HG02970 (cell line): ENCODE data around the gene SYNPO2.
"Not testable (repeated sequence)": the region's sequence is repeated elsewhere in the genome, so short reads cannot be mapped to it uniquely, and the experiment has no call there.

ENCODE experiments used
- ATAC-seq: cut with Tn5 transposase; IDR thresholded peaks from one replicate; pipeline ENCODE4 v1.9.1; 2021; ENCODE audit warnings: mild to moderate bottlenecking, moderate library complexity, moderate number of reproducible peaks; ENCODE audit not compliant: unreplicated experiment, low FRiP score

SYNPO2 gene

DNA sequence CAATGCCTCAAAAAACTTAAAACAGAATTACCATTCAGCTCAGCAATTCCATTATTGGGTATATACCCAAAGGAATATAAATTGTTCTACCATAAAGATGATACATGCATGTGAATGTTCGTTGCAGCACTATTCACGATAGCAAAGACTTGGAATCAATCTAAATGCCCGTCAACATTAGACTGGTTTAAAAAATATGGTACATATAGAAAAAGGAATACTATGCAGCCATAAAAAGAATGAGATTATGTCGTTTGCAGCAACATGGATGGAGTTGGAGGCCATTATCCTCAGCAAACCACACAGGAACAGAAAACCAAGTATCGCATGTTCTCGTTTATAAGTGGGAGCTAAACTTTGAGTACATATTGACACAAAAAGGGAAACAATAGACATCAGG is 10.9 kb upstream of the SYNPO2 start:
- ATAC-seq, result no peak

DNA sequence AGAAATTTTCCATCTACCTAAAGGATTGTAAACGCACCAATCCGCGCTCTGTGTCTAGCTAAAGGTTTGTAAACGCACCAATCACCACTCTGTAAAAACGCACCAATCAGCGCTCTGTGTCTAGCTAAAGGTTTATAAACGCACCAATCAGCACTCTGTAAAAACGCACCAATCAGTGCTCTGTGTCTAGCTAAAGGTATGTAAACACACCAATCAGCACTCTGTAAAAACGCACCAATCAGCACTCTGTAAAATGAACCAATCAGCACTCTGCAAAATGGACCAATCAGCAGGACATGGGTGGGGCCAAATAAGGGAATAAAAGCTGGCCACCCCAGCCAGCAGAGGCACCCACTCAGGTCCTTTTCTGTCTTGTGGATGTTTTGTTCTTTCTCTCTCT is 10.1 kb upstream of the SYNPO2 start:
- not testable (repeated sequence) for ATAC-seq

DNA sequence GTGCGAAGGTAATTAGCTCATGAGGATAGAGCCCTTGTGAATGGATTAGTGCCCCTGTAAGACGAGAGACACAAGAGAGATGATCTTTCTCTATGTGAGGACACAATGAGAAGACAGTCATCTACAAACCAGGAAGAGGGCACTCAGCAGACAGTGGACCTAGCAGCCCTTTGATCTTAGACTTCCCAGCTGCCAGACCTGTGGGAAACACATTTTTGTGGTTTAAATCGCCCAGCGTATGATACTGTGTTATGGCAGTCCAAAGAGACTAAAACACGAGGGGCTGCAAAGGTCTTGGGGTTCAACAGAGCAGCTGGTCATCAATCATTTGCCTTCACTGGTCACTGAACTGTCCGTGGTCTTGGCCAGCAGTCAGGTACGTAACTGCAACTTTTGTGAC is 9.2 kb upstream of the SYNPO2 start:
- no peak for ATAC-seq

DNA sequence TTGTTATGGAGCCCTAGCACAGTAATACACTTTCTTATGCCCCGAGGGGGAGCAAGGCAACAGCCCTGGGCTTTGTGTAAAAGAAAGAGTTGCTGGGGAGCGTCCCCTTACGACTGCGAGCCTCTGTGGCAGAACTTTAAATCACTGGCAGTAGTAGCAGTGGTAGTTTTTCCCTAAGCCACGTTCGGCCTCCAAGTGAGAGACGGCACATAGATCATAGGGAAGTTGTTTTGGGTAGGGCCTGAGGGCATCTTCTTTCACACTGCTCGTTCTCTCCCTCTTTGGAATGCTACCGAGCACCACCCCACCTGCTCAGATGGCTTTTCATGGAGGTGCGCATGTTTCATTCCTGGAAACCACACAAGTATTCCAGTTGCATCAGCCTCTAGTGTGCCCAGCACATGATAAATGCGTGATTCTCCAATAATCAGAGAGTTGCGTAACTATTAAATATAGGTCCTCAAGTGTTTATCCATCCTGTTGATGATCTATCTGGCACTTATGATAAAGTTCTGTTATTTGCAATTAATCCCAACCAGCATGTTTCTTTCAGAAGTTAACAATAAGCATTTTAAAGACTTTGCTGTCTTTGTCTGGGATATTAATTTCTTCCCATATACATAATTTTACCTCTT is 7.0 kb upstream of the SYNPO2 start:
- no peak for ATAC-seq

DNA sequence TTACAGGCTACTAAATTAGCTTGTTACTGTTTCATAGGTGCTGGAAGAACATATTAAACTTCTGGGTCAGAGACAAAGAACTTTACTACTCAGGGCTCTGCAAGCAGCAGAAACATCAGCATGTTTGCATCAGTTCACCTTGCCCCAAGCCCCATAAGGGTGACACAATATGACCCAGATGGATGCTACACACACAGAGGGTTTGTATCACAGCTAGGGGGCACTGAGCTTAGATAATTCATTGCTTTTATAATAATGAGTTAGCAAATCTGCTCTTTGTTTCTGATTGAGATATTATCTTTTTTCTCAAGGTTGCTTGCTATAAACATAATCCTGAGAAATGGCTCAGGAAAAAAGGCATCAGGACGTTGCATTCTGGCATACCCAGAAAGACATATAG is 4.8 kb upstream of the SYNPO2 start:
- no peak for ATAC-seq

DNA sequence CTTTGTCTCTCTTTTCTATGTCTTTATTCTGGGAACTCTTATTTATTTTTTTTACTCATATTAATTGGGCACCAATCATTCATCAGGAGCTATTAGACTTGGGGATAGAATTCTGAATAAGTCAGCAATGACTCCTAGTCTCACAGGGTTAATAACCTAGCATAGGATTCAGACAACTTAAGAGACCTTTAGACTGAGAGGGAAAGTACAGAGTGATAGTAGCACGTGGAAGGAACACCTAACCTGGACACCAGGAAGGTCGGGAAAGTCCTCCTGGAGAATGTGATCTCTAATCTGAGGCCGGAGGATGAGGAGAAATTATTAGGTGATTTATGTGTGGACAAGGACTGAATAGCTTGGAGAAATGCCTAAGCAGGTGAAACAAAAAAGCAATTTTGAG is 3.9 kb upstream of the SYNPO2 start:
- no peak for ATAC-seq

DNA sequence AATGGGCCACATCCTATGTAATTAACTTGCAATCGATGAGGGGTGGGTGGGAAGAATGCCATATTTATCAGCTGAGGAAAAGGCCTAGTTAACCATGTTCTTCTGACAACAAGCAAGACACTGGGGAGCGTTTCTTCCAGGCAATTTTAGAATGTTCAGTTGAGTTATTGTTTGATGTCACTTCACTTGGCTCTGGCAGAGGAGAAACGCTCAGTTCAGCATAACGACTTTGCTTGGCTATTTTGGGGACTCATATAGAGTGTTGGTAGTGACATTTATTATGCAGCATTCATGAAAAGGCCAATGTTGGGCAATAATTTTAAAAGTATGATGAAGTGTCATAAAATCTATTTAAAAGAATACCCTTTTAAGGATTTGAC is 648 bp downstream of the SYNPO2 start:
- ATAC-seq, result no peak

DNA sequence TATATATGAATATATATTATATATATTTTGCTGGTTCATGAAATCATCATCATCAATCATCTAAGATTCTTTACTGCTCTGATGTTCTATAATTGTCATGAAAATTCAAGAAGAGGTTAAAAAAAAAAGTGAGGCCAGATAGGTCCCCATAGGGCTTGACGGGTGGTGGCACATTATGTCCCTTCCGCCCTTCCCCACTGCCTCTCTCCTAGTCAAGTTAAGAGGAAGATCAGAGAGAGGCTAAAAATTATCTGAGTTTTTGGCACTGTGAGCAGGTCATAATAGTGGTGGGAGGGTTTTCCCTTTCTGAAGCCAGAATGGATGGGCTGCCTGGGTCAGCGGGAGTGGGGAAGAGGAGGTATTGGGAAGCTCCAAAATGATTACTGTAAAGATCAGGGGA is 5.4 kb downstream of the SYNPO2 start:
- ATAC-seq, result no peak

DNA sequence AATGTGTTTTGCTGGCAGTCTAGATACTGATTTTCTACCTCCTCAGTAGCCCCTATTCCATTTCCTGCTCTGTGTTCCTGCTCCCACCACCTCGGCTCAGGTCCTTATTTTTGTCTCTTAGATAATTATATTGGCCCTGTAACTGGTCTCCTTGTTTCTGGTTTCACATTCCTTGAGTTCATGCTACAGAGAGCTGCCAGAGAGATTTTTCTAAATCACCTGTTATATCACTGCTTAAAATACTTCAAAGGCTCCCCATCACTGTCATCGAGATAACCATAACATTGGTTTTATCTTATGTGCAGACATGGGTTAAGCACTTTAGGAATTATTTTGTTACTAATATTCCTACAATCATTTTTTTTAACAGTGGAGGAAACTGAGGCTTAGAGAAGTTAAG is 9.6 kb downstream of the SYNPO2 start:
- no peak for ATAC-seq

DNA sequence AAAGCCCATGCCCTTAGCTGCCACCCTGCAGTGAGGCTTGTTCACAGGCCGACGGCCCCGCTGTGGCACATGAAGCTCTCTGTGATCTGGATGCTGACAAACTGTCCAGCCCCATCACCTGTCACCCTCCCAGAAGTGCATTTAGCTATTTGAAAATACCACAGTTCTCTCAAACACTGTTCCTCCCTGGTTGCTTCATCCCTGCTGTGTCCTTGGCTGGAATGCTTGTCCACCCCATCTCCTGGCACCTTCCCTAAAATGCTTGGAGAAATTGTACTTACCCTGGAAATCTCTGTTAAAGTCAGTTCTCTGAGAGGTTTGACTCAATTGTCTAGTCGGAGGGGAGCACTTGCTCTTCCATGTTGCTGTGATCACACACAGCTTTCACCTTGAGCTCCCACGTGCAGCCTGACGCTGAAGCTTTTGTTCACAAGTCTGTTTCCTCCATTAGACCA is 10.1 kb downstream of the SYNPO2 start:
- no peak for ATAC-seq

DNA sequence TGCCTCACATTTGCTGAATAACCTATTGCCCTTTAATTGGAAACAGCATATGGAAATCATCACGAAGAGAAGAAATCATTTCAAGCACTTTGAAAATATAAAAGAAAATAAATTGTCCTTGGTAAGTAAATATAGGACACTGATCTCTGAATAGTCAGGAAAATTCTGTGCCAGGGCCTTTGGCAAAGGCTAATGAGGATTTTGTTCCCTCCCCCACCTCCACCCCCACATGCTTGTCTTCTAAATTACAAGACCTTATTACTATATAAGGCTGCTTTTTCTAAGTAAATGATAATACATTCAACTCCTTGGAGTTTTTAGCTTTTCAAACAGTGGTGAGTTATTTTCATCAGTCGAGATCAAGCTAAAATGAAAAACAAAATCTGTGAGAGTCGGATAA is 15.8 kb downstream of the SYNPO2 start:
- no peak for ATAC-seq

DNA sequence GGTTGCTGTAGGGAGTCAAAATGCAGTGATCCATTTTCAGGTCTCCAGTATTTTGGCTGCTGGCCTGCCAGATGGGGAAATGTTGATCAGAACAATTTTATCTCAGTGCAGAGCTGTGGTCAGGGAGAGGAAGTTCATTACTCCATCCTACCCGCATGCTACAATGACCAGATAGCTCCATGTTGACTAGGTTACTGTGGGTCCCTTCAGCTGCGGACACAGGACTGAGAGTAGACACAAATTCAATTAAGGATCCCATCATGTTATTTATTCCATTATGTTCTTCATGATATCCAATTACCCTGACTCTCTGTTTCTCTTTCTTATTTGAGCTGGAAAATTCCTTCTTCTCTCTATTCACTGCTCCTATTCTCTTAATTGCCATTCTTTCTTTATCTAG is 16.3 kb downstream of the SYNPO2 start:
- ATAC-seq, result no peak

DNA sequence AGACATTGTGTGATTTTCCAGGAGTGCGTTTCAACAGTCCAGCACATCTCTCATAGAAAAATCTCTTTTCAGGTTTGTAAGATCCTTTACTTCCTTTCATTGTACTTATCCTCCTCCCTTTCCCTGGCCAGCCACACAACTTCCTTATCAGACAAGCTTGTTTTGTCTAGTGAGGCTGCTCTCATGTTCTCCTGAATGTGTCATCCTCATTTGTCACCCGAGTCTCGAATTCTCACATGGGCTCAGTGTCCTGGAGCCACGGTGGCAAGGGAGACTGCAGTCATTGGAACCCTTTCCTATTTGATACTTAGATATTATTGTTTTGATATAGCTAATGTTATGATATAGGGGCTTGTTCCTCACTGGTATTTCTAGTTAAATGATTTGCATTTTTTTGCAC is 16.9 kb downstream of the SYNPO2 start:
- ATAC-seq, result no peak

DNA sequence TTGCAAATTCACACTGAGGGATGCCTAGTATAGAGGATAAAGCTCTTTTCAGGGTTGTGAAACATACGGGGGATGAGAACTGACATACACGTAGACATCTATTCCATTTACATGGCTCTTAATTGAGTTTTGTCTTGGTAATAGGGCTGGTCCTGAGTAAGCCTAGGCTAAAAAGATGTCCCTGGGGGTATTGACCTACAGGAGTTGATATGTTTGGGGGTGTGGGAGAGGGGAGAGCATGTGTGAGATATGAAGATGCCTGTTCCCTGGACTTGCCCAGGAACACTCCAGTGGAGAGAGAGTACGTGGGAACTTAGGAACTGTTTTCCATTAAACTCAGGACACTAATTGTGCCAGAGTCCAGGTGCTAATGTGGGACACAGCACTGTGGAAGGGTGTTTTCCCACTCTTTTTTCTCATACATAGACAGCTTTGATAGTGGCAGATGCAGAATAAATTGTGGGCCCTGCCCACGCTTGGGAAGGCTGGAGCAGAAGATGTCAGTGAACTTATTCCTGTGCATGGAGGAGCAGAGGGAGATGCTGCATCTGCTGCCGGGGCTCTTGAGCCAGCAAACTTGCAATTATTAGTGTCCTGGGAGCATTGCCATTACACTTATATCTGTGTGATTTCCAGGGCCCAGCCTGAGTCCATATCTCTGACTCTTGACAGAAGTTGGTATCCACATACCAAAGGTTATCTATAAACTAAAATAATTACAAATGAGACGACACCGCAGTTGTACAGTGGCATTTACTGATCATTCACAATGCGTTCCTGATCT is 20.7 kb downstream of the SYNPO2 start:
- no peak for ATAC-seq

DNA sequence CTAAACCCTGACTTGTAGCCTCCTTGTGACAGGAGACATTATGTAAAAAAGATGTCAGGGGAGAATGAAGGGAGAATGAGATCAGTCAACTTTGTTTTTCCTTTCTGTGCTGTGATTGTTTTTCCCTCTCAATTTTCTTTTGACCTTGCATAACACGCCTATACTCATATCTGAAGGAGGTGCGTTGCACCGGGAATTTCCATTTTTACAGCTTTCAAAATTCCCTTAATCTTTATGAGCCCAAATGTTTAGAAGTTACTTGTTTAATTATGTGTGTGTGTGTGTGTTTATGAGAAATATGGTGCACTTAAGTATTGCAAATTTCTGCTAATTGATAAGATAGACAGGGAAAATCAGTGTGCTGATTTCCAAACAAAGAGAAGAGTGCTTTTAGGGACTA is 21.6 kb downstream of the SYNPO2 start:
- ATAC-seq, result no peak

DNA sequence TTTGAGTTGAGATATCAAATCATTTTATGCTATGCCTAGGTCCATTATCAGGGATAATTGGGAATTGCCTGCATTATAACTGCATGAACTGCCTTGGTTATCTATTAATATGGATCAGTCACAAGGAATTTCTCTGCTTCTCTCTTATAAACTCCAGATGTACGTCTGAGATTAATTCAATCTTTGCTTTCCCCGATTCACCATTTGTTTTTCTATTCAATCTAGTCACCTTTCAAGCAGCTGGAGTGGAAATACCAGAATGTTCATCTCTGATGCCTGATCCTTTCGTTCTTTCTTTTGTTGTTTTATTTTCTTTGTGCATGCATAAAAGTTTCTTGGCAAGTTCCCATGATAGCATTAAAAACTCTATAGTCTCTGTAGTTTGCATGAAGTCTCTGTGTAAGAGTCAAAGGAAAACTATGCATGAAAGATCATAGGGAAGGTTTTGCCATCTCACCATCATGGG is 22.6 kb downstream of the SYNPO2 start:
- no peak for ATAC-seq

DNA sequence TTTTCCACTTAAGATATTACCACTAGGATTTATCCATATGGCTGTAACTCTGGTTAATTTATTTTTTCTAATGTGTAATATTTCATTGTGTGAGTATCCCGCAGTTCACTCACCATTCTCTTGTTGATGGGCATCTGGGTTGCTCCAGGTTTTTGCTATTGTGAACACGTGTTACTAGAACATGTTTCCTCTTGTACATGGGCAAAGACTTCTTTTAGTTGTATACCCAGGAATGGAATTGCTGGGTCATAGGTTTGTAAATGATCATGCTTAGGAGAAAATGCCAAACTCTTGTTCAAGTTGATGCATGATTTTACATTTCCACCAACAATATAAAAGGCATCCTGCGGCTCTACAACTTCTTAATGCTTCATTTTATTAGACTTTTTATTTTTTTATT is 26.8 kb downstream of the SYNPO2 start:
- no peak for ATAC-seq

DNA sequence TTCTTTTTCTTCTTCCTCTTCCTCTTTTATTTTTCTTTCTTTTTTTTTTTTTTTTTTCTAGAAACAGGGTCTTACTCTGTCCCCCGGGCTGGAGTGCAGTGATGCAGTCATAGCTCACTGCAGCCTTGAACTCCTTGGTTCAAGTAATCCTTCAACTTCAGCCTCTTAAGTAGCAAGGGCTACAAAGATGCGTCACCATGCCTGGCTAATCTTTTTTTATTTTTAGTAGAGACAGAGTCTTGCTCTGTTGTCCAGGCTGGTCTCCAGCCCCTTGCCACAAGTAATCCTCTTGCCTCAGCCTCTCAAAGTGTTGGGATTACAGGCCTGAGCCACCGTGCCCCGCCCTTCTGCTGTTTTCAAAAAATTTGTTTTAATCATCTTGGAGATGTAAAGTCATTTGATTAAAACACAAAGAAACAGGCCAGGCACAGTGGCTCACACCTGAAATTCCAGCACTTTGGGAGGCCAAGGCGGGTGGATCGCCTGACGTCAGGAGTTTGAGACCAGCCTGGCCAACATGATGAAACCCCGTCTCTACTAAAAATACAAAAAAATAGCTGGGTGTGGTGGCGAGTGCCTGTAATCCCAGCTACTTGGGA is 28.1 kb downstream of the SYNPO2 start:
- no peak for ATAC-seq

DNA sequence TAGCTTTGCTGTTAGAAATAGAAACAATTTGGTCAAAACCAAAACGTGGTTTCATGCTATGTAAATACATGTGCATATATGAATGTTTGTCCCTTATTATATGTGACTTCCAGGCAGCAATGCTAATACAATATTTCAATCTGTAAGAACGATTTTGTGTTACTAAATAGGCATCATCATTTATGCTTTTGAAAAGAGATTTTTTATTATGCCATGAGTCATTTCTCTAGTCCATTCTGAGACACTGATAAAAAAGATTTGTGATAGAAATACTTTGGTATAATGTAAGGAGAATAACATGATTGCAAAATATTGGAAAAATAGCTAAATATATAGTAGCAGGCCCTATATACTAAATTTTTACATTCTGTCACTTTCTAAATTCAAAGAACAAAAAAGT is 28.9 kb downstream of the SYNPO2 start:
- no peak for ATAC-seq

DNA sequence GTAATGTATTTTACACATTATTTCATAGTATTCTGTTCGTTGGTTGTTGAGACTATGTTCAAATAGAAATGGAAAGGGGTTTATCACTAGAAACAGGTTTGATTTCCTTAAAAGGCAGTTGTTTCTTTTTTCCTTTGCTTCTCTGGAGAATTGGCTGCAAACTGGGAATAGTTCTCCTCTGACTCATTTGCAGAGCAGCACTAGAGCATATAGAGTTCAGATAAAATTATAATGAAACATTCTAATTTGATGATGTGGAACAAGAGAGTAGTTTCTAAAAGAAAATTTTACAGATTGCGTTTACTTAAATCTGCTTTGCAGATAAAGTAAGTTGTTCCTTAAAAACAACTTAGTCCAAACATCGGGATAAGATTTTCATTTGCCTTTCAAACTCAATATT is 29.7 kb downstream of the SYNPO2 start:
- ATAC-seq, result no peak

DNA sequence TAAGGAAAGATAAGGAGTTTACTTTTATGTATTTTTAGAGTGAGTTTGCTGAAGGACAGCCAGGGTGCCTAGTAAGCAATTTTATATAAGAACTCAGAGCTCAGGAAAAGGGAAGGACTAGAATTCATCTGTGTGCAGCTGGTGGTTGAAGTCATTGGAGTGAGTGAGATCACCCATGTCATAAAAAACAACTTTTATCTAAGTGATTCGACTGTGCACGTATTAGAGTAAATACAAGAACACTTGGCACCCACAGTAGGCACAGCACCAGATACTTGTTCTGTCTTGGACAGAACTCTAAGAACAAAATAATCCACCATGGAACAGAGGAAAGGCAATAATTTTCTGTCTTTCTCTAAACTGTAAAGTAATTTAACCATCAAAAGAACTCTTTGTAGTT is 31.6 kb downstream of the SYNPO2 start:
- no peak for ATAC-seq

DNA sequence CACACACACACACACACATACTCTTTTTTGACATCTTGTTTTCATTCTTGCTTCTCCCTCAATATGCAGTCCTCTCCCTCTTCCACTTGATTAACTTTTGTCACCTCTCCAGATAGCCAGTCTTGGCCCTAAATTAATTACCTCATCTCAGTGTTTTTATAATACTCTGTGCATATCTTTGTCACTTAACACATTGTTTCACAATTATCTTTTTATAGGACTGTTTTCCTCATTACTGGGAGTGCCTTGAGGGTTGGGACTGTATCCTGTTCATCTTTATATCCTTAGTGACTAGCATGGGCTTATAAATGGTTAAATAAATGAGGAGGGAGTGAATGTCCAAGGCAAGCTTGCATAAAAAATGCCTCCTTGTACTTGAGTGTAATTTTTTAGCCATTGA is 33.1 kb downstream of the SYNPO2 start:
- no peak for ATAC-seq
